NCI-H2196 treated with DMSO at 0.1 percent for 48 hours (cell line): ENCODE measurements around the gene FOXQ1.
"Not testable (repeated sequence)": the region's sequence is repeated elsewhere in the genome, so short reads cannot be mapped to it uniquely, and the experiment has no call there.

Experiments
- DNase-seq: peaks from one replicate; lab custom pipeline; 2025; ENCODE audit not compliant: unreplicated experiment; lab: John Stamatoyannopoulos, UW

The FOXQ1 gene

DNA sequence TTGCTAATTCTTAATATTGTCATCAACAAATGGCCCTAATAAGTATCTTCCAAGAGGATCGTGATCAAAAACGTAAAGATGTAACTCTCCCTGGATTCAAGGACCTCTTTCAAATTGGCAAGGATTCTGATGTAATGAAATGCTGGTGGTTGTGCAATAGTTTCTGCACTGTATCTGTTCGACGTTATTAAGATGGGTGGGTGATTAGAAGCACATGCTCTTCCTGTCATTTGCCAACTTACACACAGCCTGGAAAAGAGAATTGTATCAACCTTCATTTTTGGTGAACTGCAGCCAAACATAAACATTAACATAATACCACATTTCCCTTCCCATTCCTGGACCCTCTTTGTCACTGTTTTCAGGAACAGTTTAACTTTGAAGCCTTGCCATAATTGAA, 9.8 kb downstream of the FOXQ1 start:
- no peak for DNase-seq

DNA sequence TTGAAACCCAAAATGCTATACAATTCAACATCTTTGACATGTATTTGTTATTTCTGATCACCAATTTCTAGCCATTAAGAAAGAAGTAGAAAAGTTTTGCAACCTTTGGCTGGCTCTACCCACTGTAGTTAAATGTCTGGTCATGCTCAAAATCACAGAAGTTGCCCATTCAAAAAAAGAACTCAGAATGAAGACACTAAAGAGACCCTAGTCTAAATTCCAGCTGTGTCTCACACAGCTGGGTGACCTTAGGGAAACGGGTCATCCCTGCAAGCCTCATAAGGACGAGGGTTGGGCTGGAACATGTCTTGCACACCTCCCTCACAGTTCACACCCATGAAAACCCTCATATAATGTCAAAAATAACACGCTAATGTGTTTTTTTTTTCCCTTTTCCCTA, 10.3 kb downstream of the FOXQ1 start:
- no peak for DNase-seq

DNA sequence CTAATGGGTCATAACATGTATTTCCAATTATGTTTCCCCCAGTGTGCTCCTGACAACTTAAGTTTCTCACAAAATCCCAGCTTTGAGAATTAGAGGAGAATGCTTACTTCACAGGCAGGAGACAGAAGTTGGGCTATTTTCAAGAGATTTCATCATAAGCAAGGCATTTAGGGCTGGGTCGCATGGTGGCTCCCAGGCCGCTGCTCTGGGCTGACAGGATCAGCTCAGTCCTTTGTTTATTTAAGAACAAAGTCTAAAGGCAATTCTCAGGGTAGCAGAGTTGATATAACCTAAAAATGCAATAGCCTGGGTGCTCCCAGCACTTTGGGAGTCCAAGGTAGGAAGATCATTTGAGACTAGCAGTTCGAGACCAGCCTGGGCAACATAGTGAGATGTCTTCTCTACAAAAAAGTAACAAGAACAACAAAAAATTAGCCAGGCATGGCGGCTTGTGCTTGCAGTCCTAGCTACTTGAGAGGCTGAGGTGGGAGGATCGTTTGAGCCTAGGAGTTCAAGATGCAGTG, 10.9 kb downstream of the FOXQ1 start:
- no peak for DNase-seq

DNA sequence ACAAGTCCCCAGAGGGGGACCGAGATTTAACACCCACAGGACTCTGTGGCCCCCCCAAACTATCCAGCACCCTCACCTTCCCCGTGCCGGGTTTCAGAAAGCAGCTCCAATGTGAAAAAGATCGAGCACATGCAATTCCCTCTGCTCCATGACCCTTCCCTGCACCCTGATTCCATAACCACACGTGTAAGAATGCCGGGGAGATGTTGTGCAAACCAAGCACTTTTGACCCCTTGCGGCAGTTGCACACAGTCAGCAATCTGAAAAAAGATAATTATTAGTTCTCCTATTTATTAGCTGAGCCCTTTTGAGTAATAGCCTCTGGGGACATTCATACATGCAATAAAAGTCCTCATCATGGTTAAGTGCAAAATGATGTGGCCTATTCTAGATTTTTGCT, 13.0 kb downstream of the FOXQ1 start:
- no peak for DNase-seq

DNA sequence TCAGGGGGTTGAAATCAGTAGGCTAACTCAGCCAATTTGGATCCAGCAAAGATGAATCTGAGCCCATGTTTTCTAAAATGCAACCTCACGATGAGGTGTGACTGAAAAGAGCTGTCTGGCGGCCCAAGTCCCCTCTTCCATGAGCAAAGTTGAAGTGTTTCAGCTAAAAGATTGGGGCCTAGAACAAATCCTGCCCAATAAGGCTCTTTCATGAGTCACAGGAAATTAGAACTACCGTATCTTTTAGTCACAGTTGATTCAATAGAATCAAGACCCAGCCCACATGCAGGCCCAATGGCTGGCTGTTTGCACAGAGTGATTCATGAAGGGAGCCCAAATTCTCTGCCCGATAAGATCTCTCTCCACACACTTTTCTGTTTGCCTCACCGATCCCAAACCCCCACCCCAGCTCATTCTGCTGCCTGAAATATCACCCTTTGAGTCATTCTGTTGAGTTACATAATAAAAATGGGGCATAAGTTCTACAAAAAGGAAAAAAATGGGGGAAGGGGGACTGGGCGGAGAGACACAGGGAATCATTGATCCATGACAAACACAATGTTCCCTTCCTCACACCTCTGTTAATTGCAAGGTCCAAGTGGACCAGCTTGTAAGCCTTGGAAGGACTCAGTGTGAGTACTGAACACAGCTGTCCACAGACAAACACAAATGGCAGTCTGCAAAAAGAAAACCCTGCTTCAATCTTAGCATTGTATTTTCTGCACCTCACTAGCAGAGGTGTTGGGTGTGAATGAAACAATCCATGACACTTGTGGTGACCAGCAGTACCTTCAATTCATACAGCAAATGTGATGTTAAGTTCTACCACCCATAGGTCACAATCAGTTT, 13.8 kb downstream of the FOXQ1 start:
- DNase-seq, result no peak

DNA sequence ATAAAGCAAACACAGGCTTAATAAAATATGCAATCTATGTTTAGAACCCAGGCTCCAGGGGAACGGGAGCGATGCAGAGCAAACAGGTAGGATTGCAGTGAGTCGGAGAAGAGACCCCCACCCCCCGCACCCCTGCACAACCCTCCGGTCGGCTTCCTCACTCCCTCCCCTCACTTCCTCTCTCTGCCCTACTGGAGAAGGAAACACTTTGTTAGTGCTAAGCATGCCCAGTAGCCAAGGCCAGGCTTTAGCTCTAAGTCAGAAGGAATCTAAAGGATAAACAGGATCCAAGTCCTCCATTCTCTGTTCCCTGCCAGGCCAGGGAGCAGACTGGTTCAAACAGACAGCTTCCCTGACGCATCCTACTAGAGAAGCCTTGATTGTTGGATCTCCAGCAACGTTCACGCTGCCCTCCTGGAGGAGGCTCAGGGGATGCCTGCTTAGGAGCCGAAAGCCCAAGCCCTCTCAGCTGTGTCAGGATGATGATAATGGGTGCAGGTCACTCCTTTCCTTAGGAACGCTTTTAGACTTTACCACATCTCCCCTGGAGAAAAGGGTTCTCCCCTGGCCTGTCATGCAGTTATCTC, 14.7 kb downstream of the FOXQ1 start:
- no peak for DNase-seq

DNA sequence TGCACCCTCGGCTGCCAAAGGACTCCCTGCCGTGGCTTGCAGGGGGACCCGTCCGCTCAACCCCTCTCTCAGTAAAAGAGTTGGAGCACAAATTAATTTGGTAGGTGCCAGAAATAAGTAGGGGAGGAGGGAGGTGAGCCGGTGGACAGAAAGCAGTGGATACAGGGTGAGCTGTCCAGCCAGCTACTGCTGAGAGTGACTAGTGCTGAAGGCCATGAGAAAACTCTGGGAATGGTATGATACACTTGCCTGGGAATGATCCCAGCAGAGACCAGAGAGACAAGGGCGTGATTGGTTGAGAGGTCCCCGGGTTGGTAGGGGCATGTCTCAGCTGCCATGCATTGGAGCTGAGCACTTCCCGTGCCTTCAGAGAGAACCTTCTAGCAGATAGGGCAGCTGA, 15.7 kb downstream of the FOXQ1 start:
- DNase-seq, result no peak

DNA sequence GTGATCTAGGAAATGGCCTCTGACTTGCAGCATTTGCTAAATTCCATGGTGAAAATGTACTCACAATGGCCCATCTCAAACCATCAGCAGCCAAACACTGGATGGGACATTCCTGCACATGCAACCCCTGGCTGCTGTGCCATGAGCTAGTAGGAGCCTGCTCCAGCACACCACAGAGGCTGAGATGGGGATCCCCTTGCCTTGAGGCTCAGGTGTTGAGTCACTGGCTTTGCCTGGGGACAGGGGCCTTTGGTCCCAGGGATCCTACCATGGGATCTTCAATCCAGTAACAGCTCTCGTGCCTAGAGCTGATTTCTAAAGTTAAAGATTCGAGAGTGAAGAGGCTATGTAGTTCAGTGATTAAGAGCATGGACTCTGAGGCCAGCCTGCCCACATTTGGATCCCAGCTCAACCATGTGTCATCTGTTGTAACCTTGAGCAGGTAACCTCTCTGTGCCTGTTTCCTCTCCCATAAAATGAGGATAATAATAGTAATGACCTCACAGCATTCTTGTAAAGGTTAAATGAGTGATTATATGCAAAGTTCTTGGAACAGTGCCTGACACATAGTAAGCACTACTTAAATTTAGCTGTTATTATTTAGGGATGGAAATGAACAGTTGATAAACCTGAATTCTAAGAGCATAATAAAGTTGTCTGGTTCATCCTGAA, 16.4 kb downstream of the FOXQ1 start:
- DNase-seq, result no peak

DNA sequence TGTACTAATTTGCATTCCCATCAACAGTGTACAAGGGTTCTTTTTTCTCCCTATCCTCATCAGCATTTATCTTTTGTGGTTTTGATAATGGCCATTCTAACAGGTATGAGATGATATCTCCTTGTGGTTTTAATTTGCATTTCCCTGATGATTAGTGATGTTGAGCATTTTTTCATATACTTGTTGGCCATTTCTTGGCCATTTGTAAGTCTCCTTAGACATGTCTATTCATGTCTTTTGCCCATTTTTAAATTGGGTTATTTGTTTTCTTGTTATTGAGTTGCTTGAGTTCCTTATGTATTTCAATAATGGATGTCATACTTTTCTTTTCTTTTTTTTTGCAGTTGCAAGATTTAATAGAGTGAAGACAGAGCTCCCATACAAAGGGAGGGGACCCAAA, 17.8 kb downstream of the FOXQ1 start:
- no peak for DNase-seq

DNA sequence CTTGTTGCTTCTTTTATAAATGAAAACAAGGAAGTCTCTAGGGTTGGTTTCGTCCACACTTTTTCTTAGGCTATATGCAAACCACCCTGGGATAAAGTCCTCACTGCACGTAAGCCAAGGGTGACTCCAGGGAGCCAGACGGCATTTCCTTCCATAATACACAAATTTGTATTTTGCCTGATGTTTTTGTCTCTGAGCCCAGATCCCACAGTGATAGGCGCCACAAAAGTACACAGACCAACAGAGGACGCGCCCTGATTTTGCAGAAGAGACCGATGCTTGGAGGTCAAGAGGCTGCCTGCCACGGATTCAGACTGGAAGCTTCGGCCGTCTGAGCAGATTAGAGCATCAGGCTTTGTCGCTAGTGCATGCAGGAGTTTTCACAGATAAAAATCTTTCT, 22.8 kb downstream of the FOXQ1 start:
- DNase-seq, result no peak

DNA sequence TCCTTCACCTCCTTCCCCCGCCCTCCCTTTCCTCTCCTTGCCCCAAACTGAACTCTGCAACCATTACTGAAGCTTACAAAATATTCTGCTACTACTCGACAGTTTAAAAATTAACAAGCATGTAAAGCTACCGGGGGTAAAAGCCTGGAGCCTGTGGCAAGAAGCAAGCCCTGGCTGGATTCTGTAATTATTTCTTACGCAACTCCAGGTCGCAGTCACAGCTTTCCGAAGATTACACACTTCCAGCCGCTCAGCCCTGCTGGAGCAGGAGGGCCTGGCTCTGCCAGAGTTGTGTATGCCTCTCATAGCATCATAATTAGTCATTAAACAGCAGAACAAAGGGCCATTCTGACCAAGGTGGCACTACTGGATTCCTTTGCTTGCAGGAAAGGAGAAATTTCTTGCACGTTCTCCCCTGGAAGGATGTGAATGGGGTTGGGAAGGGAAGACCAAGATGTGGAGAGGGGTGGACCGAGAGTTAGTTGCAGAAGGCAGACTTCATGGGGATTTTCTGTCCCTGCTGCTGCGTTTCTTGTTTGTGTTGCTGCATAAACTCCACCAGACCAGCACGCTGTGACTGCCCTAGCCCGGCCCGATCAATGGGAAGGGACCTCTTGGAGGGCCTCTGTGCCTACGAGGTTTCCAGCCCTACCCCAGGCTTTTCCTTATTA, 23.6 kb downstream of the FOXQ1 start:
- no peak for DNase-seq

DNA sequence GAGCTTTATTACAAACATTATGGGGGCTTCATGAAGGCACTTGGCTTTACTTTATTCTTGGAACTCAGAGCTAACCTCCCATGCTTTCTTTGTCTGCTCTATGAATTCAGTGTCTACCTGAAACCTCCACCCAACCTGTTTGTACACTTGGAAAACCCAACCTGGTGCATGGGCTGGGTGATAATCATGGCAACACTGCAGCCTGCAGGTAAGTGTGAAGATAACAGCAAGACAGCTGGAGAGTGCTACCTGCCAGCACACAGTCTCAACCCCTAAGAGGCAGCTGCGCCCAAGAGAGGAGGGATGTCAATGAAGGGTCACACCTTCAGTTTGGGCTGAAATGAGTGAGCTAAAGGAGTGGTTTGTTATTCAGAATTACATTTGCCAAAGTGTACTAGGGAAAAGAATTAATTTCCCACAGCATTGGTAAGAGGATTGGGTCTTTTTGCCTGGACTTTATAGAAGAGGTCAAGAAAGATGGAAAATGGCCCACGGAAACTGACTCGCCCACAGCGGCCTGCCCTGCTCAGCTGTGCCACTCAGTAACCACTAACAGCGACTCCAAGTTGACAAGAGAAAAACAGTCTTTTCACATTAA, 24.4 kb downstream of the FOXQ1 start:
- no peak for DNase-seq

DNA sequence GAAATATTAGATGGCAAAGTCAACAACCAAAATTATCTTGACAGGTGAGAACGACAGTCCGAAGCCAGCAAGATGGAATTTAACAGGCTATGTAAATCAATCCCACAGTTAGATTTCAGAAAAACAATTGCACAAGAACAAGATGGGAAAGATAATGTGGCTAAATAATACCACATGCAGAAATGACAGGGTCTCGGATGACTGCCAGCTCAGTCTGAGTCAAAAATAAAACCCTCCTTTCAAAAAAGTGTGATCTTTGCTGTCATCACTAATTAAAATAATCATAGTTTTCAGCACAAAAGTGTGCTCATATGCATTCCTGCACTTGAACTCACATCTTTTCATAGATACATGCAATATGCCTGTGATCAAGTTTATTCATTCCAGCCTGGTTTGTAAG, 25.9 kb downstream of the FOXQ1 start:
- DNase-seq, result no peak

DNA sequence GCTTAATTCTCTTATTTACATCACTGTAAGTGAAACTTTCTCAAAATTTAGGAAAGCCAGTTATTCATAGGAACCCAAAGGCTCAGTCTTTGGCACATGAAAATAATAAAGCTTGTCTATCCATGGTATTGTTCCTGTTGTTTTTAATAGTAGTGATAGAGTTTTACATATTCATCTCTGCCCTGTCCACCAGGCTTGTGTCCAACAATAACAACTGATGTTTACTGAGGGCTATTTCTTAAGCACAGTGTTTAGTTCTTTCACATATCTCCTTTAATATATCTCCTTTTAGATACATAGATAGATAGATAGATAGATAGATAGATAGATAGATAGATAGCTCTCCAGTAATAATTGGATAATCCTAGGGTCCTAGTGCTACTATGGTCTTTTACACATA, 34.2 kb downstream of the FOXQ1 start:
- DNase-seq, result no peak

DNA sequence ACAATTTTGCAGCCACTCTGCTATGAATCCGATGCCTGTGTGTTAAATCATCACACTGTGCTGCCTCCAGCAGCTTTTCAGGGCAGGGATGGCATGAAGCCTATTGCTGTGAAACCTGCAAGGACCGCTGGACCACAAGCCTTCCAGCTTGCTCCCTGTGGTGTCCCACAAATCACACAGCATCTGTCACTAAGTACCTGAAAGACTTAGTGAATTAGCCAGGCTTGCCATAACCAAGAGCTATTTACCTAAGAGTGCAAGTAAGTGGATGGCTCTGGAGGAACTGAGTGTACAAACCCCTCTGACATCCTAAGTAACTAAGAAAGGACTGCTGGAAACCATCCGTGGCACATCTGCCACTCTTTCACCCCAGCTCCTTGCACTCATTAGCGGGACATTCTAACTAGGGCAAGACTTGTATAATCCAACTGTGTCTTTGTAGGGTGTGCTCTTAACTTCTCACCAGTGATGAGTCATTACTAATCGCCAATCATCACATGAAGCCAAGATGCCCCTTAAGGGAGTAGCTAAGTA, 34.7 kb downstream of the FOXQ1 start:
- no peak for DNase-seq

DNA sequence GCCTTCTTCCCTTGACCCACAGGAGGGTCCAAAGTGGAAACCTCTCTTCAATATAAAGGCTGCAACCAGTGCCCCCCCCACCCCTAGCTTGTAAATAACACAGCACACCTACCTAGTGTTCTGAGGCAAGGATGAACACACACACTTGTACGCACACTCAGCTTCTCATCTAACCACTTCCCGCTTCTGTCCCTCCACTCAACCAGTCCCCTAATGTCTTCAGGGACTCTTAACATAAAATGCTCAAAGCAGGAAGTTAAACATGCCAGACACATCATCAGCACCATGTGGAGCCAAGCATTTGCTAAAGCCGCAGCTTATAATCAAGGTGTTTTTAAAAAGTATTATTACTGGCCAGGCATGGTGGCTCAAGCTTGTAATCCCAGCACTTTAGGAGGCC, 35.3 kb downstream of the FOXQ1 start:
- DNase-seq, result no peak

DNA sequence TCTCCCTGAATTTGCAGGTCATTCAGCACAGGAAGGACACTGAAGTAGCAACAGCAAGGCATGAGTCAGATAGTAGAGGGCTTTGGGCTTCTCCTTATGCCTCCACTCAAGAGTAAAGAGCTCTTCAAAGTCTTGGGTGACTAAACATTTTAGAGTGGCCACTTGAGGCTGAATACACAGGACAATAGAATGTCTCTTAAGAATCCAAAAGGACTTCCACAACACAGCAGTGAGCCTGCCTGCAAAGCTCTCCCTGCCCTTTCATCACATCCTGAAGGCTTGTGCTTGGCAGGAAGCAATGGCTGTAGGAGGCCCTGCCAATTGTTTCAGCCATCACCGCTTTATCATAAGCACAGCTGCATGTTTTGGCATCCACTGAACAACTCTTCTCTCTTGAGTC, 36.8 kb downstream of the FOXQ1 start:
- no peak for DNase-seq

DNA sequence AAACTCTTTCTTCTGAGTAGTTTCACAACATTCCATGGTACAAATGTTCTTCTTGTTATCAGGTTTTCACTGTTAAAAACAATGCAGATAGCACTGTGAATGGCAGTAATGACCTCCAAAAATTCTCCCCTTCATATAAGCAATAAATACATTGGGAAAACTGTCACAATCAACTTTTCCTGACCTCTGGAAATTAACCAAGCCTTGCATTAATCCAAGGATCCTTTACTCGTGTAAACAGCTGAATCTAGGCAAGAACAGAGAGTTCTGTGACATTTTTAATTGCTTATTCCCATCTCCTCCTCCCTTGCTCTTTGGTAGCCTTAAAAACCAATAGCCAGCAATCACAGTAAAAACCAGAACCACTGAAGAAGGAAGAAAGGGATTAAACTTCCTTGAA, 37.8 kb downstream of the FOXQ1 start:
- no peak for DNase-seq

DNA sequence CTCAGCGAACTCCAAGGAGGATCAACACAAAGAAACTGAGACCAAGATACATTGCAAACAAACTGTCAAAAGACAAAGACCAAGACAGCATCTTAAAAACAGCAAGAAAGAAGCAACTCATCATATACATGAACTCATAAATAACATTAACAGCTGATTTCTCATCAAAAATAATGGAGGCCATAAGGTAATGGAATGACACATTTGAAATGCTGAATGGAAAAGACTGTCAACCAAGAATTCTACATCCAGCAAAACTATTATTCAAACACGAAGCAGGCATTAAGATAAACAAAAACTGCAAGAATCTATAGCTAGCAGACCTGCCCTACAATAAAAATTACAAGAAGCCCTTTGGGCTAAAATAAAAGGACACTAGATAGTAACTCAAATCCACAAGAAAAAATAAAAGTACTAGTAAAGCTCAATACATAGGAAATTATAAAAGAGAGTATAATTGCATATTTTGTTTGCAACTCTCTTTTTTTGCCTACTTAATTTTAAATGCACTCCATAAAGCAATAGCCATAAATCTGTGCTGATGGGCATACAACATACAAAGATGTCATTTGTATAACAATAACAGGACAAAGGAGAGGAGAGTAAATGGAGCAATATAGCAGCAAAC, 39.6 kb downstream of the FOXQ1 start:
- DNase-seq, result no peak

DNA sequence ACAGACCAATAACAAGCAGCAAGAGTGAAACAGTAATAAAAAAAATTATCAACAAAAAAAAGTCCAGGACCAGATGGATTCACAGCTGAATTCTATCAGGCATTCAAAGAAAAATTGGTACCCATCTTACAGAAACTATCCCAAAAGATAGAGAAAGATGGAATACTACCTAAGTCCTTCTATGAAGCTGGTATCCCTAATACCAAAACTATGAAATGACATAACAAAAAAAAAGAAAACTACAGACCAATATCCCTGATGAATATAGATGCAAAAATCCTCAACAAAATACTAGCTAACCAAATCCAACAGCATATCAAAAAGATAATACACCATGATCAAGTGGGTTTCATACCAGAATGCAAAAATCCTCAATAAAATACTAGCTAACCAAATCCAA, 43.2 kb downstream of the FOXQ1 start:
- not testable (repeated sequence) for DNase-seq
